ENCODE data around the gene GPN1.
"Not testable (repeated sequence)": the region's sequence is repeated elsewhere in the genome, so short reads cannot be mapped to it uniquely, and the experiment has no call there.

Gene GPN1

DNA sequence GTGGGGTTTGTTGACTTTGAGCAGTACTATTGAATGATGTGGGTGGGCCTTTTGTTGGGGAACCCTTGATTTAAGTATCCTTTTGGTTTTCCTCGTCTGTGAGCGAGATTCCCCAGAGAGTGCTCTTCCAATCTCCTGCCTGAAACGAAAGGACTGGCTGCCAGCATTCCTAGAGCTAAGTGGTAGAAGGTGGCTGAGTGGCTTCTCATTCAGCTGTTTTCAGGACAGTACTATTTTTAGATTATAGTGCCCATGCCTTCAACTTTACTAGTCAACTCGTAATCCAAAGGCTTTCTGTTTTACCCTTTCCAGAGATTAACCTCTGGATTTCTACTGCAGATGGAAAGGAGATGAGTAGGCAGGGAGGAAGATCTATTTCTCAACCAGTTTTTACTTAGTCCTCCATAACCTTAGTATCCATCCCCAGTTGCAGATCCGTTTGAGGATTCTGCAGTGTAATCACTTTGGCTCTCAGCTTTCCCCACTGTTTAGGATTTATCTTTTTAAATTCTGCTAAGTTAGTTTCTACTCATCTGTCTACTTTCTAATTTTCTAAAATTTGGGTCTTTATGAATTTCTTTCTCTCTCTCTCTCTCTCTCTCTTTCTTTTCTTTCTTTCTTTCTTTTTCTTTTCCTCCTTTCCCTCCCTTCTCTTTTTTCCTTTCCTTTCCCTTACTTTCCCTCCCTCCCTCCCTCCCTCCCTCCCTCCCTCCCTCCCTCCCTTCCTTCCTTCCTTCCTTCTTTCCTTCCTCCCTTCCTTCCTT is 44.1 kb downstream of the GPN1 start:
- no peak for DNase-seq

DNA sequence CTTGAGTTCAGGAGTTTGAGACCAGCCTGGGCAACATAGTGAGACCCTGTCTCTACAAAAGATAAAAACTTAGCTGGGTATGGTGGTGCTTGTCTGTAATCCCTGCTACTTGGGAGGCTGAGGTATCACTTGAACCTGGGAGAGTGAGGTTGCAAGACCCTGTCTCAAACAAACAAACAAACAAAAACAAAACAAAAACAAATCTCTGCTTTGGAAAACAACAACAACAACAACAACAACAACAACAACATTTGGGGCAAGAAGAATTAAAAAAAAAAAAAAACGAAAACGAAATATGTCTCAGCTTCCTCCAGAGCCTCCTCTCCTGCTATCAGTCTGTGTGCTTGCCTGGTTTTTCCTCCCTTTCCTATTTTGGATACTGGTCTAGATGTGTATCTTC is 51.7 kb downstream of the GPN1 start:
- DNase-seq = no peak

DNA sequence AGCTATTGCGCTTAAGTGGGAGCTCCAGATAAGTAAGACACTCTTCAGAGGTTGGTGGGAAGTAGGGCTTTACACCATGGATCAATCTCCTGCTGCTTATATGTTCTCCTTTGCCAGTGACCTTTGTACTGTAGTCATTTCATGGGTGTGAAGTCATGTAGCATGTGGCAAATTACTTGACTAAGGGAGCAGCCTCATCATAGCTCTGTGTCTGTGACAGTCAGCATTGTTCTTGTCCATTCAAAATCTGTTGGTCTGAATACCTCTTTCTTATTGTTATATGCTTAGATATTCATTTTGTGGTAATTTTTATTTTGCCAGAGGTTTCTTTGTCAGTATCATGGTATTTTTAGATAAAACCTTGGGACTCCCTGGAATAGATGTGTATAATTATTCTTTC is 53.0 kb downstream of the GPN1 start:
- DNase-seq = peak in 2 of 4 experiments; percentile 55 to 64

DNA sequence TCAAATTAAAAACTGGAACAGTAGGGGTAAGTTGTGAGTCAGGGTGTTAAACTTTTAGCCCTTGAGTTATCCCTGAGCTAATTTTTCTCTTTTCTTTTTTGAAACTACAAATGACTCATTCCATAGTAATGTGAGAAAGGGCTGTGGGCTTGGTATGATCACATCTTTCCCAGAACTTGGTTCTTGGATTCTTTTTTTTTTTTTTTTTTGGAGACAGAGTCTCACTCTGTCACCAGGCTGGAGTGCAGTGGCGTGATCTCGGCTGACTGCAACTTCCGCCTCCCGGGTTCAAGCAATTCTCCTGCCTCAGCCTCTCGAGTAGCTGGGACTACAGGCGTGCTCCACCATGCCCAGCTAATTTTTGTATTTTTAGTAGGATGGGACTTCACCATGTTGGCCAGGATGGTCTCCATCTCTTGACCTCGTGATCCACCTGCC is 53.5 kb downstream of the GPN1 start:
- DNase-seq = peak in 2 of 4 experiments; percentile 55 to 62

DNA sequence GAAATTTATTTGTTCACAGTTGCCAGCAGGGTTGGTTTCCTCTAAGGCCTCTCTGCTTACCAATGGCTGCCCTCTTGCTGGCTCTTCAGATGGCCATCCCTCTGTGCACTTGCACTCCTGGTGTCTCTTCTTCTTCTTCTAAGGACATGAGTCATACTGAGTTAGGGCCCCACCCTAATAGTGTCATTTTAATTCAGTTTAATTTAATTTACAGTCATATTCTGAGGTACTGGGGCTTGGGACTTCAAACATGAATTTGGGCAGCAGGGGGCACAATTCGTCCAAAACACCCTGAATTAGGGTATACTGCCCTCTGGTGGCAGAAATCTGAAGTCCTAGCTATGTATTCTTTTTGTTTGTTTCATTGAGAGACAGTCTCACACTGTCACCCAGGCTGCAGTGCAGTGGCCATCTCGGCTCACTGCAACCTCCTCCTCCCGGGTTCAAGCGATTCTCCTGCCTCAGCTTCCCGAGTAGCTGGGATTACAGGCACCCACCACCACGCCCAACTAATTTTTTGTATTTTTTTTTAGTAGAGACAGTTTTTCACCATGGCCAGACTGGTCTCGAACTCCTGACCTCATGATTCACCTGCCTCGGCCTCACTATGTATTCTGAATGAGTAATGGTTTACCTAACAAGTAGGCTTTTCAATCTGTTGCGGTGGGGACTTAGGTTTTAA is 54.7 kb downstream of the GPN1 start:
- peak; percentile 94 to 99 (median 96) for DNase-seq

DNA sequence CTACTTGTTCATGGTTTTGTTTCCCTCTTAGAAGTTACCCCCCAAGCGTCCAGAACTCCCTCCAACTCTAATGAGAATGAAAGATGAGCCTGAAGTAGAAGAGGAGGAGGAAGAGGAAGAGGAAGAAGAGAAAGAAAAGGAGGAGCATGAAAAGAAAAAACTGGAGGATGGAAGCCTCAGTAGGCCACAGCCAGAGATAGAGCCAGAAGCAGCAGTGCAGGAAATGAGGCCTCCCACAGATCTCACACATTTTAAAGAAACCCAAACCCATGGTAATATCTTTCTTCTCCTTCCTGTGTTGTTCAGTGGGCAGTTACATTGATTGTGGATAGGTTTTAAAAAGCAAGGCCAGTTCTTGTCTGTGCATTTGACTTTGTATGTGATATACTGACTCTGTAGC is 56.2 kb downstream of the GPN1 start:
- DNase-seq = not testable (repeated sequence)

DNA sequence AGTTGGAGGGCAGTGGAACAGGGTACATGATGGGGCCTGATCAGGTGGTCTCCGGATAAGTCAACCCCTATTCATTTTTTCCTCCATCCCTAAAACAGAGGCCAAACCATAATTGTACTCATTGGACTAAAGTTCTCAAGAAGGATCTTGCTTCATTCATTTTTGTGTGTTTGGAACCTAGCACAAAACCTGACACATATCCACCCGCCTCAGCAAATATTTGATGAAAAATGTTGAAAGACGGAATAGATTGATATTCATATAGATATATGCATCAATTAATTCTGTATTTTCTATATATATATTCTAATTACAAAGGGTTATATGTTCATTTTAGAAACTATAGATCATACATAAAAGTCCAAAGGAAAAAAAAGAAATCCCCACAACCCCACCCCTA is 56.7 kb downstream of the GPN1 start:
- no peak for DNase-seq

DNA sequence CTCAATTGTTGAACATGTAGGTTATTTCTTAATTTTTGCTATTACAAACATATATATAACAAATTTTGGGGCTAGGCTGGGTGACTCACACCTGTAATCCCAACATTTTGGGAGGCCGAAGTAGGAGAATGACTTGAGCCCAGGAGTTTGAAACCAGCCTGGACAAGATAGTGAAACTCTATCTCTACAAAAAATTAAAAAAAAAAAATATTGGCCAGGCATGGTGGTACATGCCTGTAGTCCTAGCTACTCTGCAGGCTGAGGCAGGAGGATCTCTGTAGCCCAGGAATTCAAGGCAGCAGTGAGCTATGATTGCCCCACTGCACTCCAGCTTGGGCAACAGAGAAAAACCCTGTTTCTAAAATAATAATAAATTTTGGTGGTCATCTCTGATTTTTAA is 58.4 kb downstream of the GPN1 start:
- DNase-seq = no peak

DNA sequence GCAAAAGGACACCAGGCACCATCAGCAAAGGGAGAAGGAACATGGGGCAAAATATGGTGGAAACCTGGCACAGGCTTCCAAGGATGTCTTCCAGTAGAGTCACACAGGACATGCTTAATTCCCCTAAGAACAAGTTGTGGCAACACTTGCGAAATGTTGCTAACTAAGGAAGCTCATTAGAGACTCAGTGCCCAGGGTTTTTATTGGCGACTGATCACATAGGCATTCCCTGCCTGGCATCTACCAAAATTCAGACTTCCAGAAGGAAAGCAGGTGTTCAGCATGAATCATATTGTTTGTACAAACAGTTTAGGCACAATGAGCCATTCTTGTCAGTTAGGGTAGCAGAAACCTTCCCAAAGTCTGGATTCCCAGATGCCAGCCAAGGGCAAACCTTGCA is 60.6 kb downstream of the GPN1 start:
- DNase-seq = no peak

DNA sequence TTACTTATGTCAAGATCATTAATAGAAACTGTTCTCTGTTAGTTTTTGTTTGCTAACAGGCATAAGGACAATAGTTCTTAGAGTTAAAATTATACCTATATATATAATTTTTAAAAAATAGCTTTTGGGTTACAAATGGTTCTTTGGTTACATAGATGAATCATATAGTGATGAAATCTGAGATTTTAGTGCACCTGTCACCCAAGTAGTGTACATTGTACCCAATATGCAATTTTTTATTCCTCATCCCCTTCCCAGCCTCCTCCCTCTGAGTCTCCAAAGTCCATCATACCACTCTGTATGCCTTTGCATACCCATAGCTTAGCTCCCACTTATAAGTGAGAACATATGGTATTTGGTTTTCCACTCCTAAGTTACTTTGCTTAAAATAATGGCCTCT is 61.2 kb downstream of the GPN1 start:
- DNase-seq = no peak

DNA sequence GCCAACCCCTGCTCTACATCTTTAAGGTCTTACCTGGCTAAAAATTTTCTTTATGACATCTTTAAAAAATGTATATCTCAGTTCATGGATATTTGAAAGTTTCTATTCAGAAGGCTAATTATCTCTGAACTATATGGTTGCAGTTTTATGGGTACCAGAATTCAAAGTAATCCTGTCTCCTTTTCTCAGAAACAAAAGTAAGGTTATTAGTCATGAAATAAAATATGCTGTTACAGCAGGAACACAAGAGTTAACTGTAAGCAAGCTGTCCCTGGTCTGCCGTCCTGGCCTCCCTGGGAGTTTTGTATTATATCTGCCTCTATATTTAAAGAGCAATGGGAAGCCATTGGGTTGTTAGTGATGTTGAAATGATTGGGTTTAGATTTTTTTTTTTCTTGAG is 68.8 kb downstream of the GPN1 start:
- no peak for DNase-seq
